Stomach (tissue), 4 donors: ENCODE results near the gene RFX3.

Experiments
- CTCF ChIP-seq, 7 experiments: fragments of 450-650 bp in 4 of 7; fragments of 200-600 bp in 3 of 7; sonication (generic) in 3 of 7; IDR thresholded peaks; one replicate each; pipeline ENCODE4 v1.5.1; 2016 to 2019; ENCODE audit warnings: antibody characterized with exemption in 7 of 7, control low read depth in 2 of 7, mild to moderate bottlenecking in 1 of 7
- POLR2A ChIP-seq, 4 donors: fragments of 450-650 bp; IDR thresholded peaks; one replicate each; pipeline ENCODE4 v1.6.1; 2016; ENCODE audit warnings: antibody characterized with exemption in 4 of 4, control low read depth in 2 of 4, mild to moderate bottlenecking in 1 of 4, moderate library complexity in 1 of 4

DNA sequence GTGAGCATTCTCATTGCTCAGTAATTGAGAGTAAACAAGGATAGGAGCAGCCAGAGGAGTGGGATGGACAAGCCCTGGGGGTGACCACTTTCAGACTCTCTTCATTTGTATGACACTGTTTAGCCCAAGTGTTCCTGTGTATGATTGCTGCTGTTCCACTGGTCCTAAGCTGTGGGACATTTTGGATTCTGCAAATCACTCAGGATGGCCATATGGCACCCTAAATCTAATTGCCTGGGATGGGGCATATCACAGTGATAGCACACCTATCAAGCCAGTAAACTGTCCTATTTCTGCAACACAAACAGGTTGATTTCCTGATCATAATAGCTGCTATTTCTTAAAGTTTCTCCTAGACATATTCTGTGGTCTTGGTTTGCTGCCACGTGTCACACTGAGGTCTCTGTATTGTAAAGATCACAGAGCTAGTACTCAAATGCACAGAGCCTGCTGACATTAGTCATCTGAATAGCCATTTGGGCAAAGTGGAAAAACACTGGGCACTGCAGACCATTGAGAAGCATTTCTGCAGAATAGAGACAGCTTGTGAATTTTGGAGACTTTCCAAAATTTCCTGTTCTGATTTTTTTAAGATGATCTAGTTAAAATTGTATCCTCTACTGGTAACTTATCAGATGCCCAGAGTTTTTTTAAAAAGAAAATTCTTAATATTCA is 320.2 kb downstream of the RFX3 start:
- TF ChIP-seq CTCF (IDR thresholded peaks at IDR 0.05) = no peak
- TF ChIP-seq POLR2A (IDR thresholded peaks at IDR 0.05) = no peak
